ENCODE data around the gene NPY.

- TF ChIP-seq TAF1 (conservative IDR thresholded peaks at IDR 0.05) (no peak), CTCF (IDR thresholded peaks at IDR 0.05; ENCODE audit: low read depth, low read length, missing input control) (no peak), GABPA (IDR thresholded peaks at IDR 0.05 in 1 of 2, conservative IDR thresholded peaks at IDR 0.05 in 1 of 2) (no peak), YY1 (IDR thresholded peaks at IDR 0.05) (no peak), JUND (IDR thresholded peaks at IDR 0.05) (no peak), ATF3 (IDR thresholded peaks at IDR 0.05) (no peak), EGR1 (IDR thresholded peaks at IDR 0.05; ENCODE audit: low read depth in 2 of 2) (no peak), FOXA1 (IDR thresholded peaks at IDR 0.05) (no peak), NR2F2 (IDR thresholded peaks at IDR 0.05) (no peak), SP1 (IDR thresholded peaks at IDR 0.05) (no peak), RAD21 (IDR thresholded peaks at IDR 0.05) (no peak)
- TF ChIP-seq, protein P1, sequence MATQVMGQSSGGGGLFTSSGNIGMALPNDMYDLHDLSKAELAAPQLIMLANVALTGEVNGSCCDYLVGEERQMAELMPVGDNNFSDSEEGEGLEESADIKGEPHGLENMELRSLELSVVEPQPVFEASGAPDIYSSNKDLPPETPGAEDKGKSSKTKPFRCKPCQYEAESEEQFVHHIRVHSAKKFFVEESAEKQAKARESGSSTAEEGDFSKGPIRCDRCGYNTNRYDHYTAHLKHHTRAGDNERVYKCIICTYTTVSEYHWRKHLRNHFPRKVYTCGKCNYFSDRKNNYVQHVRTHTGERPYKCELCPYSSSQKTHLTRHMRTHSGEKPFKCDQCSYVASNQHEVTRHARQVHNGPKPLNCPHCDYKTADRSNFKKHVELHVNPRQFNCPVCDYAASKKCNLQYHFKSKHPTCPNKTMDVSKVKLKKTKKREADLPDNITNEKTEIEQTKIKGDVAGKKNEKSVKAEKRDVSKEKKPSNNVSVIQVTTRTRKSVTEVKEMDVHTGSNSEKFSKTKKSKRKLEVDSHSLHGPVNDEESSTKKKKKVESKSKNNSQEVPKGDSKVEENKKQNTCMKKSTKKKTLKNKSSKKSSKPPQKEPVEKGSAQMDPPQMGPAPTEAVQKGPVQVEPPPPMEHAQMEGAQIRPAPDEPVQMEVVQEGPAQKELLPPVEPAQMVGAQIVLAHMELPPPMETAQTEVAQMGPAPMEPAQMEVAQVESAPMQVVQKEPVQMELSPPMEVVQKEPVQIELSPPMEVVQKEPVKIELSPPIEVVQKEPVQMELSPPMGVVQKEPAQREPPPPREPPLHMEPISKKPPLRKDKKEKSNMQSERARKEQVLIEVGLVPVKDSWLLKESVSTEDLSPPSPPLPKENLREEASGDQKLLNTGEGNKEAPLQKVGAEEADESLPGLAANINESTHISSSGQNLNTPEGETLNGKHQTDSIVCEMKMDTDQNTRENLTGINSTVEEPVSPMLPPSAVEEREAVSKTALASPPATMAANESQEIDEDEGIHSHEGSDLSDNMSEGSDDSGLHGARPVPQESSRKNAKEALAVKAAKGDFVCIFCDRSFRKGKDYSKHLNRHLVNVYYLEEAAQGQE (IDR thresholded peaks at IDR 0.05) = no peak
These were observed at the start of gene NPY for GRCh38 chr7:24283897-24284698.

Data from liver (tissue), 3 donors.